ENCODE measurements around the gene ECEL1.

The ECEL1 gene

GRCh38 chr2:232483311-232483922 lies 4.2 kb downstream of the ECEL1 start:
- DNase-seq, result no peak

GRCh38 chr2:232482301-232483238 lies 5.1 kb downstream of the ECEL1 start:
- no peak for DNase-seq

- DNase-seq, result no peak
These were observed 6.1 kb downstream of the ECEL1 start for GRCh38 chr2:232481322-232482140.

- no peak for DNase-seq
These were observed 7.1 kb downstream of the ECEL1 start for GRCh38 chr2:232480201-232481190.

GRCh38 chr2:232479341-232480200 lies 8.1 kb downstream of the ECEL1 start:
- DNase-seq, result no peak

- no peak for DNase-seq
These were observed 8.9 kb downstream of the ECEL1 start for GRCh38 chr2:232478571-232479340.

GRCh38 chr2:232477751-232478510 lies 9.7 kb downstream of the ECEL1 start:
- DNase-seq, result no peak

- DNase-seq, result no peak
These were observed 10.8 kb downstream of the ECEL1 start for GRCh38 chr2:232476791-232477190.

GRCh38 chr2:232476045-232476444 lies 11.6 kb downstream of the ECEL1 start:
- no peak for DNase-seq

- no peak for DNase-seq
These were observed 14.2 kb downstream of the ECEL1 start for GRCh38 chr2:232473467-232473890.

- DNase-seq, result no peak
These were observed 21.4 kb downstream of the ECEL1 start for GRCh38 chr2:232466221-232466620.

- DNase-seq, result no peak
These were observed 22.6 kb downstream of the ECEL1 start for GRCh38 chr2:232465061-232465460.

GRCh38 chr2:232464544-232464885 lies 23.1 kb downstream of the ECEL1 start:
- no peak for DNase-seq

- DNase-seq, result no peak
These were observed 23.7 kb downstream of the ECEL1 start for GRCh38 chr2:232463701-232464543.

- no peak for DNase-seq
These were observed 27.5 kb downstream of the ECEL1 start for GRCh38 chr2:232460171-232460570.

- DNase-seq, result no peak
These were observed 28.1 kb downstream of the ECEL1 start for GRCh38 chr2:232459419-232460035.

GRCh38 chr2:232458661-232459418 lies 28.8 kb downstream of the ECEL1 start:
- DNase-seq, result no peak

Data from AML-193 (cell line).